Stimulated activated CD8-positive, alpha-beta memory T cell treated with anti-CD3 and anti-CD28 coated beads, Interleukin-15, amount 100 ng/mL, for 1 hour (primary cell): ENCODE measurements around the gene SALL4.

Experiments used
- DNase-seq: peaks from one replicate; pipeline ENCODE4 v3.0.0-alpha.2; 2020; ENCODE audit warnings: low read depth

SALL4 gene

GRCh38 chr20:51735728-51736600 lies 66.4 kb downstream of the SALL4 start:
- no peak for DNase-seq

DNA sequence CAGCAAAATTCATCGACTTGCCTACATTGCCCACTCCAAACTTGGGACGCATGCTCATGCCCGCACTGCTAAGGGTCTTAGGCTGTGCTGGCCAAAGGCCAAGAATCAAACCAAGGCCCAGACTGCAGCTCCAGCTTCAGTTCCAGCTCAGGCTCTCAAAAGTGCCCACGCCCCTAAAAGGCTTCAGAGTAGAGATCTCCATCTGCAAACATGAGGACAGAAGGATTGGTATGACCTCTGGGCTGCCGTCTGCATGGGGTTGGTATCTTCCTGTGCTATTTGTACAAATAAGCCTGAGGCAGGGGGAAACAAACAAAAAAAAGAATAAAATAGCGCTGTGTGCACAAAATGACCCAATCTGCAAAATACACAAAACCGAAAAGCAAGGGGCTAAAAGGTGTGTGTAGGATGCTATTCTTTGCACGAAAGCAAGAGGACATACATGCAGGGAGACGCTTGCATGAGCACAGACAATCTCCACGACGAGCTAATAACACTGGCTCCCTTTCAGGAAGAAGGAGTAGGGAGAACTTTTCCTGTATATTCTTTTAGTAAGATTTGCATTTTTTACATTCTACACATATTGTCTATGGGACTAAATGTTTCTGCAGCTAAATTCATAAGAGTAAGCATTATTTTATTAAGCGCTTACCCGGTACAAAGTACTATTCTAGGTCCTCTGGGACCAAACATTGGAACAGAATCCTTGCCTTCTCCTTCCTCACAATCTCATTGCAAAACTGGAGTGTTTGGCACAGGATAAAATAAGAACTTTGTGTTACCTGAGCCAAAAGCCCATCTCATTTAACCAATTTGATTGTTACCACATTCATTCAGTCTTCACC lies 67.2 kb downstream of the SALL4 start:
- DNase-seq: no peak

DNA sequence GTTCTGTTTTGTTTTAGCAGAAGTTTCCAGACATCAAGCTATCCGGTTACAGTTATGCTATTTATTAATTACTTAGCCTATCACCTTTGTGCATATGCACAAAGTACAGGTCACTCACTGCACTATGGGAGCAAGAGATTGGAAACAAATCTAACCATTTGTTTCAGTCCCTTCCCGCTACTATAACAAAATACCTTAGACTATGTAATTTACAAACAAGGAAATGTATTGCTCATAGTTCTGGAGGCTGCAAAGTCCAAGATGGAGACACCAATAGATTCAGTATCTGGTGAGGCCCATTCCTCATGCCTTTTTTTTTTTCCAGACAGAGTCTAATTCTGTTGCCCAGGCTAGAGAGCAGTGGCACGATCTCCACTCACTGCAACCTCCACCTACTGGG lies 69.3 kb downstream of the SALL4 start:
- DNase-seq: no peak
